ENCODE measurements around the gene KDM1A.

- TF ChIP-seq CTCF (IDR thresholded peaks at IDR 0.05; ENCODE audit: low read depth, low read length, missing input control) (no peak), RAD21 (IDR thresholded peaks at IDR 0.05) (no peak), JUND (IDR thresholded peaks at IDR 0.05) (no peak), TAF1 (conservative IDR thresholded peaks at IDR 0.05) (no peak), ATF3 (IDR thresholded peaks at IDR 0.05) (no peak), YY1 (IDR thresholded peaks at IDR 0.05) (no peak)
These were observed 106.9 kb downstream of the KDM1A start for GRCh38 chr1:23126200-23126599.
